Measurements from ENCODE around the gene TTC28. TPM values are rescaled to one million over a fixed set of nuclear protein-coding genes. Genes with fewer than 3 reads are reported as not detected.

The TTC28 gene
- total and polyA plus RNA-seq, 8 donors = 31.1 to 44.2 (median 41.4) TPM

Small RNAs within 50 kb of the gene (microRNA-seq; reads per million reads assigned to microRNA genes)
- 0 reads per million in 2 donors for gene MIR5739

Other genes starting within 250 kb of the TTC28 start
- gene CHEK2, start 62.0 kb upstream of the TTC28 start, total RNA-seq = 10 to 100 TPM; 12.5 to 27.1 TPM
- gene CHEK2, start 62.0 kb upstream of the TTC28 start, polyA plus RNA-seq (ENCODE audit: insufficient read length in 6 of 6) = 10 to 100 TPM; 16.0 to 22.6 (median 19.7) TPM
- gene HSCB, start 62.2 kb upstream of the TTC28 start, total RNA-seq = 10 to 100 TPM; 11.6 to 12.1 TPM
- 10 to 100 TPM; 19.0 to 21.6 (median 20.8) TPM for gene HSCB, start 62.2 kb upstream of the TTC28 start, polyA plus RNA-seq (ENCODE audit: insufficient read length in 6 of 6)
- gene CCDC117, start 92.9 kb upstream of the TTC28 start, total RNA-seq = 10 to 100 TPM; 23.5 to 24.2 TPM
- 10 to 100 TPM; 32.5 to 45.6 (median 36.5) TPM for gene CCDC117, start 92.9 kb upstream of the TTC28 start, polyA plus RNA-seq (ENCODE audit: insufficient read length in 6 of 6)
- 100 to 1,000 TPM; 194 to 259 TPM for gene XBP1, start 120.7 kb upstream of the TTC28 start, total RNA-seq
- 100 to 1,000 TPM in 2 of 6 donors, 10 to 100 TPM in 4; 89.0 to 134 (median 95.4) TPM for gene XBP1, start 120.7 kb upstream of the TTC28 start, polyA plus RNA-seq (ENCODE audit: insufficient read length in 6 of 6)
- 10 to 100 TPM in 1 of 2 donors, 1 to 10 TPM in 1; 8.8 to 13.1 TPM for gene ZNRF3, start 203.7 kb upstream of the TTC28 start, total RNA-seq
- 10 to 100 TPM; 24.9 to 30.4 (median 28.6) TPM for gene ZNRF3, start 203.7 kb upstream of the TTC28 start, polyA plus RNA-seq (ENCODE audit: insufficient read length in 6 of 6)

Measured in left lung (tissue), 8 donors.